Panc1 (cell line): ENCODE results near the gene KLHDC10. TPM values are rescaled to one million over a fixed set of nuclear protein-coding genes. Genes with fewer than 3 reads are reported as not detected.
"Not testable (repeated sequence)": the region's sequence is repeated elsewhere in the genome, so short reads cannot be mapped to it uniquely, and the experiment has no call there.

ENCODE experiments used
- ATAC-seq: fragments of 200-7000 bp; cut with Tn5 transposase; 2 replicates; pipeline ENCODE4 v1.9.1; 2020; ENCODE audit warnings: mild to moderate bottlenecking, moderate library complexity
- BruUV-seq: library from RNA; stranded (reverse); fragments of 400-500 nt; replicated peaks from 2 replicates; lab custom pipeline; 2021; lab: Mats Ljungman, UMichigan
- CTCF ChIA-PET: fragments of 300-600 bp; sonication (Branson Sonifier 250); formaldehyde crosslinking; loops from one replicate; lab custom pipeline; 2022; ENCODE audit warnings: antibody characterized with exemption; lab: Charles Lee
- POLR2A ChIA-PET: fragments of 300-600 bp; sonication (Branson Sonifier 250); formaldehyde crosslinking; loops from one replicate; lab custom pipeline; 2022; ENCODE audit warnings: antibody characterized with exemption; lab: Charles Lee
- DNase-seq: peaks from one replicate; pipeline ENCODE4 v3.0.0-alpha.2; 2010; ENCODE audit warnings: low read depth, low spot score
- H3K27ac ChIP-seq: 2 replicates; pipeline ENCODE4 v1.5.1; 2011; ENCODE audit warnings: mild to moderate bottlenecking, low read length, inconsistent platforms
- H3K27me3 ChIP-seq: fragments of 200-500 bp; sonication (Bioruptor generic); 2 replicates; pipeline ENCODE4 v1.6.0; 2014; ENCODE audit warnings: low read length, inconsistent platforms; ENCODE audit not compliant: control insufficient read depth, insufficient read depth
- H3K36me3 ChIP-seq: fragments of 200-500 bp; sonication (Bioruptor generic); 2 replicates; pipeline ENCODE4 v1.5.1; 2014; ENCODE audit warnings: inconsistent platforms, mild to moderate bottlenecking, low read length, moderate library complexity; ENCODE audit not compliant: control insufficient read depth, insufficient read depth
- H3K4me1 ChIP-seq: 2 replicates; pipeline ENCODE4 v1.5.1; 2011; ENCODE audit warnings: inconsistent platforms, mild to moderate bottlenecking, low read length, moderate library complexity; ENCODE audit not compliant: control insufficient read depth, insufficient read depth
- H3K4me3 ChIP-seq, 2 experiments: 2 replicates each; pipeline ENCODE4 v1.5.1; 2011 to 2012; ENCODE audit warnings: low read depth in 2 of 2, low read length in 2 of 2, mild to moderate bottlenecking in 2 of 2, inconsistent platforms in 1 of 2, moderate library complexity in 1 of 2
- H3K9me3 ChIP-seq: fragments of 200-500 bp; sonication (Bioruptor generic); 2 replicates; pipeline ENCODE4 v1.5.1; 2014; ENCODE audit warnings: low read depth, mild to moderate bottlenecking, inconsistent platforms, low read length, moderate library complexity; ENCODE audit not compliant: control insufficient read depth, insufficient read depth
- CTCF ChIP-seq: fragments of 450-650 bp; IDR thresholded peaks from 2 replicates; pipeline ENCODE4 v1.5.1; 2017; ENCODE audit warnings: mild to moderate bottlenecking
- POLR2AphosphoS5 ChIP-seq: IDR thresholded peaks from 2 replicates; pipeline ENCODE4 v1.6.1; 2012; ENCODE audit warnings: mild to moderate bottlenecking, low read depth, low read length, moderate library complexity
- SIN3A ChIP-seq: IDR thresholded peaks from 2 replicates; pipeline ENCODE4 v1.6.1; 2012; ENCODE audit warnings: low read depth, mild to moderate bottlenecking, low read length, moderate library complexity, borderline replicate concordance; ENCODE audit not compliant: insufficient read depth
- TCF7L2 ChIP-seq: IDR thresholded peaks from 2 replicates; pipeline ENCODE4 v1.6.1; 2011; ENCODE audit warnings: mild to moderate bottlenecking, low read depth, low read length, inconsistent platforms
- in situ Hi-C: cut with HindIII; loops from 2 replicates; pipeline ENCODE4 v1.10.0; 2016; ENCODE audit warnings: low sequenced_read_pairs, low pct_unique_long_range_greater_than_20kb
- intact Hi-C: fragments of 100-400 bp; cut with micrococcal nuclease; formaldehyde crosslinking; loops from one replicate; pipeline ENCODE4 v1.10.0; 2022; ENCODE audit not compliant: unreplicated experiment
- total RNA-seq: library from RNA; stranded (reverse); gene quantifications from one replicate; pipeline ENCODE4 v1.2.1, GENCODE V29; 2021; ENCODE audit not compliant: unreplicated experiment
- TF ChIP-seq, protein P1 (sequence below), 2 experiments: IDR thresholded peaks; 2 replicates each; pipeline ENCODE4 v1.6.1; 2011 to 2012; ENCODE audit warnings: low read depth in 2 of 2, control low read depth in 1 of 2, low read length in 1 of 2, mild to moderate bottlenecking in 1 of 2, moderate library complexity in 1 of 2; ENCODE audit not compliant: insufficient read depth in 1 of 2

The KLHDC10 gene
- total RNA-seq, 1 experiment from 2014 or later, result 26.7 TPM

- TF ChIP-seq TCF7L2 (no peak), POLR2AphosphoS5 (no peak), SIN3A (no peak), CTCF (no peak)
- TF ChIP-seq, protein P1, sequence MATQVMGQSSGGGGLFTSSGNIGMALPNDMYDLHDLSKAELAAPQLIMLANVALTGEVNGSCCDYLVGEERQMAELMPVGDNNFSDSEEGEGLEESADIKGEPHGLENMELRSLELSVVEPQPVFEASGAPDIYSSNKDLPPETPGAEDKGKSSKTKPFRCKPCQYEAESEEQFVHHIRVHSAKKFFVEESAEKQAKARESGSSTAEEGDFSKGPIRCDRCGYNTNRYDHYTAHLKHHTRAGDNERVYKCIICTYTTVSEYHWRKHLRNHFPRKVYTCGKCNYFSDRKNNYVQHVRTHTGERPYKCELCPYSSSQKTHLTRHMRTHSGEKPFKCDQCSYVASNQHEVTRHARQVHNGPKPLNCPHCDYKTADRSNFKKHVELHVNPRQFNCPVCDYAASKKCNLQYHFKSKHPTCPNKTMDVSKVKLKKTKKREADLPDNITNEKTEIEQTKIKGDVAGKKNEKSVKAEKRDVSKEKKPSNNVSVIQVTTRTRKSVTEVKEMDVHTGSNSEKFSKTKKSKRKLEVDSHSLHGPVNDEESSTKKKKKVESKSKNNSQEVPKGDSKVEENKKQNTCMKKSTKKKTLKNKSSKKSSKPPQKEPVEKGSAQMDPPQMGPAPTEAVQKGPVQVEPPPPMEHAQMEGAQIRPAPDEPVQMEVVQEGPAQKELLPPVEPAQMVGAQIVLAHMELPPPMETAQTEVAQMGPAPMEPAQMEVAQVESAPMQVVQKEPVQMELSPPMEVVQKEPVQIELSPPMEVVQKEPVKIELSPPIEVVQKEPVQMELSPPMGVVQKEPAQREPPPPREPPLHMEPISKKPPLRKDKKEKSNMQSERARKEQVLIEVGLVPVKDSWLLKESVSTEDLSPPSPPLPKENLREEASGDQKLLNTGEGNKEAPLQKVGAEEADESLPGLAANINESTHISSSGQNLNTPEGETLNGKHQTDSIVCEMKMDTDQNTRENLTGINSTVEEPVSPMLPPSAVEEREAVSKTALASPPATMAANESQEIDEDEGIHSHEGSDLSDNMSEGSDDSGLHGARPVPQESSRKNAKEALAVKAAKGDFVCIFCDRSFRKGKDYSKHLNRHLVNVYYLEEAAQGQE (IDR thresholded peaks at IDR 0.05; ENCODE audit: insufficient read depth in 1 of 2, low read depth in 2 of 2, low read length in 1 of 2), result no peak
- Histone ChIP-seq H3K27me3 (no peaks in the 10 kb centered on the region), H3K27ac (no peak overlapping the region), H3K9me3 (no peaks in the 10 kb centered on the region), H3K4me1 (no peaks in the 10 kb centered on the region), H3K36me3 (no peaks in the 10 kb centered on the region), H3K4me3 (no peak overlapping the region)
- in situ Hi-C loops, result no loop called here
- POLR2A ChIA-PET, result no interaction called here
- no TSS peak for BruUV-seq
- CTCF ChIA-PET, result interaction anchor here (0.8 to 1.1 kb wide), 2 partner anchors 155 to 696 kb away, joined by 4 read pairs; no protein-coding TSS in a partner anchor
- ATAC-seq (no peak), DNase-seq (no peak)
- intact Hi-C loops, result no loop called here
These were observed 8.1 kb upstream of the KLHDC10 start for GRCh38 chr7:130062246-130062645.

DNA sequence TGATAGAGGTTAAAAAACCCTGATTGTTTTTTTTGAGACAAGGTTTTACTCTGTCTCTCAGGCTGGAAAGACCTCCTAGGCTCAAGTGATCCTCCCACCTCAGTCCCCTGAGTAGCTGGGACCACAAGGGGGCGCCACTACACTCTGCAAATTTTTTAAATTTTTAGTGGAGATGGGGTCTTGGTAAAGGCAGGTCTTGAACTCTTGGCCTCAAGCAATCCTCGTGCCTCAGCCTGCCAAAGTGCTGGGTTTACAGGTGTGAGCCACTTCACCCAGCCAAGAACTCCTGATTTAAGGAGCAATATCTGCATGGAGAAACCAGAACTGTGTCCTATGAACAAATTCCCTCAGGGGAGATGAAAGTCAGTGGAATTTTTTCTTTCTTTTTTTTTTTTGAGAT, 7.3 kb upstream of the KLHDC10 start:
- intact Hi-C loops (no loop called here), in situ Hi-C loops (no loop called here)
- Histone ChIP-seq H3K27ac (no peak overlapping the region), H3K4me1 (no peaks in the 10 kb centered on the region), H3K4me3 (no peak overlapping the region), H3K27me3 (no peaks in the 10 kb centered on the region), H3K36me3 (no peaks in the 10 kb centered on the region), H3K9me3 (no peaks in the 10 kb centered on the region)
- TF ChIP-seq, protein P1 (IDR thresholded peaks at IDR 0.05; ENCODE audit: insufficient read depth in 1 of 2, low read depth in 2 of 2, low read length in 1 of 2), result no peak
- TF ChIP-seq CTCF, result peak; percentile 93
- ChIA-PET POLR2A (no interaction called here), CTCF (interaction anchor here (0.6 to 1.1 kb wide), 6 partner anchors 24 to 769 kb away, joined by 3 to 5 read pairs (median 4); no protein-coding TSS in a partner anchor)
- BruUV-seq, result no TSS peak
- peak; percentile 52; the same call in 1 of the 2 replicates for ATAC-seq
- DNase-seq, result no peak

DNA sequence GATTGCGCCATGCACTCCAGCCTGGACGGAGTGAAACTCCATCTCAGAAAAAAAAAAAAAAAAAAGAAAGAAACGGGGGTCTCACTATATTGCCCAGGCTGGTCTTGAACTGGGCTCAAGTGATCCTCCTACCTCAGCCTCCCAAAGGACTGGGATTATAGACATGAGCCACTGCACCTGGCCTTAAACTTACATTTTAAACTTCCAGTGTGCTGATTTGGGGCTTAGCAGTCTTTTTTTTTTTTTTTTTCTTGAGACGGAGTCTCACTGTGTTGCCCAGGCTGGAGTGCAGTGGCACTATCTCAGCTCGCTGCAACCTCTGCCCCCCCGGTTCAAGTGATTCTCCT, 5.8 kb upstream of the KLHDC10 start:
- H3K27ac ChIP-seq, H3K9me3 ChIP-seq, ATAC-seq, intact Hi-C loops, H3K4me1 ChIP-seq, H3K36me3 ChIP-seq, DNase-seq, H3K27me3 ChIP-seq, in situ Hi-C loops, BruUV-seq, H3K4me3 ChIP-seq: not testable (repeated sequence)
- CTCF ChIA-PET, result interaction anchor here (0.6 kb wide), 1 partner anchor 179 kb away, joined by 6 read pairs; no protein-coding TSS in a partner anchor
- POLR2A ChIA-PET, result interaction anchor here (0.7 kb wide), 1 partner anchor 767 kb away, joined by 8 read pairs; no protein-coding TSS in a partner anchor
